Stimulated activated CD4-positive, alpha-beta T cell treated with anti-CD3 and anti-CD28 coated beads, Interleukin-4, amount 100 ng/mL, for 48 hours (primary cell): ENCODE results near the gene LUZP1.
A peak's percentile ranks its signal among the peaks of the same experiment; 100 is the strongest.

Source experiments
- DNase-seq, 2 donors: peaks; one replicate each; pipeline ENCODE4 v3.0.0-alpha.2; 2020; ENCODE audit warnings: low read depth in 2 of 2

Gene LUZP1

GRCh38 chr1:23116921-23117699 is 51.5 kb downstream of the LUZP1 start:
- no peak for DNase-seq

GRCh38 chr1:23116216-23116836 is 52.3 kb downstream of the LUZP1 start:
- no peak for DNase-seq

GRCh38 chr1:23114424-23115079 is 54.1 kb downstream of the LUZP1 start:
- no peak for DNase-seq

- DNase-seq, result no peak
These were observed 56.8 kb downstream of the LUZP1 start for GRCh38 chr1:23111600-23112535.

GRCh38 chr1:23110391-23110790 is 58.3 kb downstream of the LUZP1 start:
- no peak for DNase-seq

- DNase-seq, result no peak
These were observed 59.6 kb downstream of the LUZP1 start for GRCh38 chr1:23108918-23109533.

GRCh38 chr1:23103001-23103889 is 65.4 kb downstream of the LUZP1 start:
- DNase-seq, result peak in 1 of 2 donors; percentile 27

GRCh38 chr1:23102289-23102688 is 66.4 kb downstream of the LUZP1 start:
- DNase-seq, result no peak

GRCh38 chr1:23101887-23102286 is 66.8 kb downstream of the LUZP1 start:
- no peak for DNase-seq

GRCh38 chr1:23101101-23101827 is 67.4 kb downstream of the LUZP1 start:
- DNase-seq, result no peak

GRCh38 chr1:23100074-23100748 is 68.4 kb downstream of the LUZP1 start:
- no peak for DNase-seq

GRCh38 chr1:23099171-23099536 is 69.5 kb downstream of the LUZP1 start:
- no peak for DNase-seq

- DNase-seq, result peak; percentile 29 to 34
These were observed 70.0 kb downstream of the LUZP1 start for GRCh38 chr1:23098463-23099170.

GRCh38 chr1:23097316-23097715 is 71.3 kb downstream of the LUZP1 start:
- DNase-seq, result no peak

GRCh38 chr1:23092447-23092846 is 76.2 kb downstream of the LUZP1 start:
- no peak for DNase-seq

- DNase-seq, result no peak
These were observed 77.1 kb downstream of the LUZP1 start for GRCh38 chr1:23091545-23091944.

GRCh38 chr1:23090056-23090455 is 78.6 kb downstream of the LUZP1 start:
- no peak for DNase-seq

GRCh38 chr1:23088027-23088426 is 80.6 kb downstream of the LUZP1 start:
- no peak for DNase-seq
